Measurements from ENCODE around the gene FGF18.
A peak's percentile ranks its signal among the peaks of the same experiment; 100 is the strongest.

Gene FGF18

GRCh38 chr5:171433982-171434676, 14.7 kb downstream of the FGF18 start:
- TF ChIP-seq CTCF (conservative IDR thresholded peaks at IDR 0.05): no peak
- H3K27ac ChIP-seq: no peak overlapping the region

DNA sequence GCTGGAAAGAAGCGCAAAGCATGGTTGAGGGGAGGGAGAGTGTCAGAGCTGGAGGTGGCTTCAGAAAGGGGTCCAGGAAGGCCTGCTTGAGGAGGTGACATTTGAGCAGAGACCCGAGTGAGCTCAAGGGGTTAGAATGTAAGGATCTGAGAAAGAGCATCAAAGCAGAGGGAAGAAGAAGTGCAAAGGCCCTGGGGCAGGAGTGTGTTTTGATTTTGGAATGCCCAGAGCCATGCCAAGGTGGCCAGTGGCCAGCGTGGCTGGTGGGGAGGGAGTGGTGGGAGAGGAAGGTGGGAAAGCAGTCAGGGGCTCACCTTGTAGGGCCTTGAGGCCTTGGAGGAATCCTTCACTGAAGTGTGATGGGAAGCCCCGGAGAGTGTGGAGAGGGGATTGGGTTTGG, 15.4 kb downstream of the FGF18 start:
- TF ChIP-seq CTCF (conservative IDR thresholded peaks at IDR 0.05): no peak
- H3K27ac ChIP-seq: no peak overlapping the region

GRCh38 chr5:171435908-171436307, 16.5 kb downstream of the FGF18 start:
- TF ChIP-seq CTCF (conservative IDR thresholded peaks at IDR 0.05): no peak
- H3K27ac ChIP-seq: no peak overlapping the region

GRCh38 chr5:171436804-171437285, 17.4 kb downstream of the FGF18 start:
- no peak for TF ChIP-seq CTCF (conservative IDR thresholded peaks at IDR 0.05)
- H3K27ac ChIP-seq: peak overlapping the region; percentile 64

GRCh38 chr5:171437286-171437821, 17.9 kb downstream of the FGF18 start:
- TF ChIP-seq CTCF (conservative IDR thresholded peaks at IDR 0.05): no peak
- peak overlapping the region; percentile 64 for H3K27ac ChIP-seq

GRCh38 chr5:171438738-171439137, 19.3 kb downstream of the FGF18 start:
- H3K27ac ChIP-seq: no peak overlapping the region
- TF ChIP-seq CTCF (conservative IDR thresholded peaks at IDR 0.05): no peak

DNA sequence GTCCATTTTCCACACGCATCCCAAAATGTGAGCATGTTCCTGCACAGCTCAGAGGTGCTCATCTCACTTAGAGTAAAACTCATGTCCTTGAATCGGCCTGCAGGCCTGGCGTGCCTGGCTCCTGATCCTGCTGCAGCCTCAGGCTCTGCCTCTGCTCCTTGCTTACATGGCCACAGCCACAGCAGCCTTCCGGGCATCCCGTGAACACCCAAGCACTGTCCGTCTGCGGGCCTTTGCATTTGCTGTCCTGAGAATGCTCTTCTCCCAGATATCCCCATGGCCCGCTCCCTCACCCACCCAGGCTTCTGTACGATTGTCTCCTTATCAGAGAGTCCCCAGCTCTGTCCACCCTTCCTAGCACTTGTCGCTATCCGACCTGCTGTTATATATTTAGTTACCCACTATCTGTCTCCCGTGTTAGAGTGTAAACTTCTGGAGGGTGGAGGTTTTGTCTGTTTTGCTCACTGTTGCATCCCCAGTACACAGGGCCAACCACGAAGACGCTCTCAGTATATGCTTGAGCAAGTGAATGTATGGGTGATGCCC, 21.9 kb downstream of the FGF18 start:
- no peak for TF ChIP-seq CTCF (conservative IDR thresholded peaks at IDR 0.05)
- H3K27ac ChIP-seq: no peak overlapping the region

Measured in VCaP (cell line).